Neutrophil (primary cell): ENCODE data around the gene PDCD1.

Experiments
- H3K27ac ChIP-seq: fragments of 200-600 bp; sonication (generic); 2 replicates; pipeline ENCODE4 v1.5.1; 2016; ENCODE audit warnings: mild to moderate bottlenecking, moderate library complexity
- H3K27me3 ChIP-seq: fragments of 200-600 bp; sonication (generic); 2 replicates; pipeline ENCODE4 v1.6.0; 2016; ENCODE audit warnings: mild to moderate bottlenecking
- H3K36me3 ChIP-seq: fragments of 200-600 bp; sonication (generic); 2 replicates; pipeline ENCODE4 v1.5.1; 2017
- H3K4me1 ChIP-seq, 2 experiments: fragments of 200-600 bp in 1 of 2; sonication (generic) in 1 of 2; 1 replicate in 1 of 2; 2 replicates in 1 of 2; pipeline versions ENCODE4 v1.5.1 to v1.6.1; 2013 to 2016; ENCODE audit warnings: low read depth in 1 of 2, low read length in 1 of 2, mild to moderate bottlenecking in 1 of 2, moderate library complexity in 1 of 2; ENCODE audit not compliant: control insufficient read depth in 1 of 2, insufficient read depth in 1 of 2
- H3K4me3 ChIP-seq, 2 experiments: fragments of 200-600 bp in 1 of 2; sonication (generic) in 1 of 2; 1 replicate in 1 of 2; 2 replicates in 1 of 2; pipeline ENCODE4 v1.5.1; 2013 to 2016; ENCODE audit warnings: low read depth in 1 of 2, low read length in 1 of 2, mild to moderate bottlenecking in 1 of 2, moderate library complexity in 1 of 2
- H3K9me3 ChIP-seq: fragments of 200-600 bp; sonication (generic); 2 replicates; pipeline ENCODE4 v1.5.1; 2016
- TF ChIP-seq, protein P1 (sequence below): fragments of 200-600 bp; sonication (generic); IDR thresholded peaks from 2 replicates; pipeline ENCODE4 v1.5.1; 2016; ENCODE audit warnings: antibody characterized with exemption

The PDCD1 gene

DNA sequence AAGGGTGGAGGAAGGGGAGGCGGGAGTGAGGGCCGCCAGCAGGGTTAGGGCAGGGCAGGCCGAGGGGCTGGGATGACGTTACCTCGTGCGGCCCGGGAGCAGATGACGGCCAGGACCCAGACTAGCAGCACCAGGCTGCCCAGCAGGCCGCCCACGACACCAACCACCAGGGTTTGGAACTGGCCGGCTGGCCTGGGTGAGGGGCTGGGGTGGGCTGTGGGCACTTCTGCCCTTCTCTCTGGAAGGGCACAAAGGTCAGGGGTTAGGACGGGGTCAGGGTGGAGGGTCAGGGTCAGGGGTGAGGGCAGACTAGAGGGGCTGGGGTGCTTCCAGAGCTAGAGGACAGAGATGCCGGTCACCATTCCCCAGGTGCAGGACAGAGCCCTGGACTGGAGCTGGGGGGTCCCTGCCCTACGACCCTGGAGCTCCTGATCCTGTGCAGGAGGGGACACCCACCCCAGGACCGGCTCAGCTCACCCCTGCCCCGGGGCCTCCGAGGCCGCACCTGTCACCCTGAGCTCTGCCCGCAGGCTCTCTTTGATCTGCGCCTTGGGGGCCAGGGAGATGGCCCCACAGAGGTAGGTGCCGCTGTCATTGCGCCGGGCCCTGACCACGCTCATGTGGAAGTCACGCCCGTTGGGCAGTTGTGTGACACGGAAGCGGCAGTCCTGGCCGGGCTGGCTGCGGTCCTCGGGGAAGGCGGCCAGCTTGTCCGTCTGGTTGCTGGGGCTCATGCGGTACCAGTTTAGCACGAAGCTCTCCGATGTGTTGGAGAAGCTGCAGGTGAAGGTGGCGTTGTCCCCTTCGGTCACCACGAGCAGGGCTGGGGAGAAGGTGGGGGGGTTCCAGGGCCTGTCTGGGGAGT, 6.3 kb downstream of the PDCD1 start:
- TF ChIP-seq, protein P1, sequence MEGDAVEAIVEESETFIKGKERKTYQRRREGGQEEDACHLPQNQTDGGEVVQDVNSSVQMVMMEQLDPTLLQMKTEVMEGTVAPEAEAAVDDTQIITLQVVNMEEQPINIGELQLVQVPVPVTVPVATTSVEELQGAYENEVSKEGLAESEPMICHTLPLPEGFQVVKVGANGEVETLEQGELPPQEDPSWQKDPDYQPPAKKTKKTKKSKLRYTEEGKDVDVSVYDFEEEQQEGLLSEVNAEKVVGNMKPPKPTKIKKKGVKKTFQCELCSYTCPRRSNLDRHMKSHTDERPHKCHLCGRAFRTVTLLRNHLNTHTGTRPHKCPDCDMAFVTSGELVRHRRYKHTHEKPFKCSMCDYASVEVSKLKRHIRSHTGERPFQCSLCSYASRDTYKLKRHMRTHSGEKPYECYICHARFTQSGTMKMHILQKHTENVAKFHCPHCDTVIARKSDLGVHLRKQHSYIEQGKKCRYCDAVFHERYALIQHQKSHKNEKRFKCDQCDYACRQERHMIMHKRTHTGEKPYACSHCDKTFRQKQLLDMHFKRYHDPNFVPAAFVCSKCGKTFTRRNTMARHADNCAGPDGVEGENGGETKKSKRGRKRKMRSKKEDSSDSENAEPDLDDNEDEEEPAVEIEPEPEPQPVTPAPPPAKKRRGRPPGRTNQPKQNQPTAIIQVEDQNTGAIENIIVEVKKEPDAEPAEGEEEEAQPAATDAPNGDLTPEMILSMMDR: no peak
- Histone ChIP-seq H3K4me3 (no peak overlapping the region), H3K9me3 (no peaks in the 10 kb centered on the region), H3K27me3 (peaks cover 15% of the 10 kb centered on the region), H3K27ac (no peak overlapping the region), H3K36me3 (no peaks in the 10 kb centered on the region), H3K4me1 (no peaks in the 10 kb centered on the region)

DNA sequence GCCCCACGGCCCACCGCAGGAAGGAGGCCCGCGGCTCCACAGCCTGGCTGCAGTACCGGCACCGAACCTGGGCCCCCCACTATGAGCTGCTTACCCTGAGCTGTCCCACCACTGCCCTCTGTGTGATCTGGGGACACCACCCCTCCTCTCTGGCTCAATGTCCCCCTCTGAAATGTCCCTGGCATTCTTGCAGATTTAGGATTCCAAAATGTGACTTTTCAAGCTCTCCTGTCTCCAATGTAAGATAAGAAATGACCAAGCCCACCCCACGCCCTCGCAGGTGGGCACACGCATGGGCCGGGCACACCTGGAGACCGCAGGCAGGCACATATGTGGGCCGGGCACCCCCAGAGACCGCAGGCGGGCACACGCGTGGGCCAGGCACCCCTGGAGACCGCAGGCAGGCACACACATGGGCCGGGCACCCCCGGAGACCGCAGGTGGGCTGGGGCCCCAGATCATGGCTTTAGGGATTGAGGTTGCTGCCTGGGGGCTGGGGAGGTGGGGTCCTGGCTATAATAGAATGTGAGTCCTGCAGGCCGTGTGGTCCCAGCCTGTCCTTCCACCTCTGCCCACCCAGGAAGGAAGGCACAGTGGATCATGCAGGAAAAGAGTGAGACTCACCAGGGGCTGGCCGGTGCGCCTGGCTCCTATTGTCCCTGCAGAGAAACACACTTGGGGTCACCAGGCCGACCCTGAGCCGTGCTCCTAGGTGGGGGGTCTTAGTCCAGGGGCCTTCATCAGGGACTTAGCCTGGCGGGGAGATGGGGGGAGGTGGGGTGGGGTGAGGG, 7.2 kb downstream of the PDCD1 start:
- TF ChIP-seq, protein P1: no peak
- no peaks in the 10 kb centered on the region for H3K36me3 ChIP-seq
- no peak overlapping the region for H3K4me3 ChIP-seq
- H3K4me1 ChIP-seq: no peaks in the 10 kb centered on the region
- H3K27ac ChIP-seq: no peak overlapping the region
- H3K9me3 ChIP-seq: no peaks in the 10 kb centered on the region
- H3K27me3 ChIP-seq: peaks cover 16% of the 10 kb centered on the region

DNA sequence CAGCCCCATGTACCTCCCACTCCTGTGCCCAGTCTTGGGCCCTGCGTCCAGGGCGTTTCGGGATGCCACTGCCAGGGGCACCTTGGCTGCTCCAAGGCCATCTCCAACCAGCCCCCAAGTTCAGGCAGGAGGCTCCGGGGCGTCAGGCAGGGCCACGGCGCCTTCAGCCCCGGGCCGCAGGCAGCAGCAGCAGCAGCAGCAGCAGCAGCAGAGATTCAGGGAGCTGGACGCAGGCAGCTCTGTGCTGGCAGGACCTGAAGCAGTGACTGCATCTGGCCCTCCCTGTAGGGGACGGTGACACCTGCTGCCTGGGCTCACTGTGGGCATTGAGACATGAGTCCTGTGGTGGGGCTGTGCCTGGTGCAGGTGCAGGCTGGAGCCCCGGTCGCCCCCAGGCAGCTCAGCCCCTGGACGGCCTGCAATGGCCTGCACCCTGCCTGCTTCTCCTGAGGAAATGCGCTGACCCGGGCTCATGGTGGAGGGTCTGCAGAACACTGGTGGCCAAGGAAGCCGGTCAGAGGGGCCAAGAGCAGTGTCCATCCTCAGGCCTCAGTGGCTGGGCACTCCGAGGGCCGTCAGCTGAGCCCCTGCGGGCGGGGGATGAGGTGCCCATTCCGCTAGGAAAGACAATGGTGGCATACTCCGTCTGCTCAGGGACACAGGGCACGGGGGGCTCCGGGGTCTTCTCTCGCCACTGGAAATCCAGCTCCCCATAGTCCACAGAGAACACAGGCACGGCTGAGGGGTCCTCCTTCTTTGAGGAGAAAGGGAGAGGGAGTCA, 8.0 kb downstream of the PDCD1 start:
- no peak overlapping the region for H3K27ac ChIP-seq
- H3K36me3 ChIP-seq: no peaks in the 10 kb centered on the region
- H3K9me3 ChIP-seq: no peaks in the 10 kb centered on the region
- H3K4me3 ChIP-seq: no peak overlapping the region
- TF ChIP-seq, protein P1: no peak
- H3K27me3 ChIP-seq: peaks cover 22% of the 10 kb centered on the region
- no peaks in the 10 kb centered on the region for H3K4me1 ChIP-seq

DNA sequence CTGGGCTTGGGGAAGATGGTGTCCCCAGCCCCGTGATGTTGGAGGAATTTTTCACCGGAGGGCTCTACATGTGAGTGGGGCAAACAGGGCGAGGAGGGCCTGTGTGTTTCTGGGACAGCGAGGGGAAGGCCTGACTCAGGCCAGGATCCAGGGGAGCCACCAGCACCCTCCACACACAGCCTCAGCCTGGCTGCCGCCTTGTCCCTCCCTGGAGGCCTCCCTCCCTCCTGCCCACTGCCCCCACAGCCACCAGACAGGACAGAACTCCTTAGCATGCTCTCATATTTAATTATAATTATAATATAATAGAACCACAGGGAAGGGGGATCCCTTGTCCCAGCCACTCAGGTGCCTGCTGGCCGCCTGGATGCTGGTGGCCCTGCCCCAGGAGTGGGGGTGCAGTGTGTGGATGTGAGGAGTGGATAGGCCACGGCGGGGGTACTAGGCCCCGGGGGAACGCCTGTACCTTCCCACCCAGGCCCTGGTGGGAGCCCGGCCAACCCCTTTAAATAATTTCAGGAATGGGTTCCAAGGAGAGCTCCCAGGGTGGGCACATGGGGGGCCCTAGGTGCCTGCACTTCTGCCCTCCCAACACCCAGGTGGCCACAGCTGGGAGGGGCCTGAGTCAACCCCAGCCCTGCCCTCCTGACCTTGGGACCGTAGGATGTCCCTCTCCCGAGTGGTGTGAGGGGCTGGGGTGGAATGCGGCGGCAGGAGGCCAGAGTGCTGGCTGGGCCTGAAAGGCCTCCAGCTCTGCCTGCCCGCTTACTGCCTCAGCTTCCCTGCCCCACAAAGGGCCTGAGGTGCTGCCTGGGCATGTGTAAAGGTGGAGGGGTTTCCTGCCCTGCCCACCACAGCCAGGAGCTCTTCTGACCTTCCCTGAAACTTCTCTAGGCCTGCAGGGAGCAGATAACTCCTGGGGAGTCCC, 8.8 kb downstream of the PDCD1 start:
- Histone ChIP-seq H3K27ac (no peak overlapping the region), H3K27me3 (peaks cover 22% of the 10 kb centered on the region), H3K4me1 (no peaks in the 10 kb centered on the region), H3K4me3 (no peak overlapping the region), H3K36me3 (no peaks in the 10 kb centered on the region), H3K9me3 (no peaks in the 10 kb centered on the region)
- TF ChIP-seq, protein P1: no peak
